T-cell (primary cell): Measurements from ENCODE around the gene KCNJ10. TPM values are rescaled to one million over a fixed set of nuclear protein-coding genes. Genes with fewer than 3 reads are reported as not detected.

Source experiments
- ATAC-seq, 4 experiments: fragments of 200-7000 bp in 3 of 4; fragments of 150-1000 bp in 1 of 4; cut with Tn5 transposase; replicated peaks in 1 of 4; 1 replicate in 3 of 4; 2 replicates in 1 of 4; pipeline ENCODE4 v1.10.0; 2021; ENCODE audit warnings: moderate library complexity in 3 of 4, mild to moderate bottlenecking in 2 of 4, moderate number of reproducible peaks in 1 of 4
- CTCF ChIA-PET, 2 donors: fragments of 300-600 bp; sonication (Branson Sonifier 250); formaldehyde crosslinking; loops; one replicate each; lab custom pipeline; 2022; ENCODE audit warnings: antibody characterized with exemption in 2 of 2; lab: Charles Lee
- POLR2A ChIA-PET, 2 donors: fragments of 300-600 bp; sonication (Branson Sonifier 250); formaldehyde crosslinking; loops; one replicate each; lab custom pipeline; 2022; ENCODE audit warnings: antibody characterized with exemption in 2 of 2; lab: Charles Lee
- DNase-seq, 35 experiments: peaks; one replicate each; pipeline versions ENCODE4 v3.0.0 to v3.0.0-alpha.2; 2013 to 2023
- H3K27ac ChIP-seq: one replicate; pipeline ENCODE4 v1.5.1; 2013; ENCODE audit warnings: low read length
- H3K27me3 ChIP-seq, 2 experiments: replicated peaks in 1 of 2; 1 replicate in 1 of 2; 2 replicates in 1 of 2; pipeline versions ENCODE4 v1.6.1 to v1.7.0; 2013; ENCODE audit warnings: low read length in 1 of 2, mixed read lengths in 1 of 2; ENCODE audit not compliant: control insufficient read depth in 2 of 2, insufficient read depth in 2 of 2; ENCODE audit errors: extremely low read depth in 1 of 2
- H3K36me3 ChIP-seq, 2 donors: 1 replicate in 1 of 2; 2 replicates in 1 of 2; pipeline versions ENCODE4 v1.6.1 to v1.7.0; 2013; ENCODE audit warnings: low read length in 1 of 2; ENCODE audit not compliant: control insufficient read depth in 2 of 2, insufficient read depth in 1 of 2; ENCODE audit errors: extremely low read depth in 1 of 2
- H3K4me1 ChIP-seq, 2 experiments: 1 replicate in 1 of 2; 2 replicates in 1 of 2; pipeline versions ENCODE4 v1.6.1 to v1.7.0; 2013; ENCODE audit warnings: low read length in 2 of 2, mixed read lengths in 1 of 2; ENCODE audit not compliant: insufficient read depth in 2 of 2, control insufficient read depth in 1 of 2; ENCODE audit errors: extremely low read depth in 1 of 2
- H3K4me3 ChIP-seq, 2 donors: 1 replicate in 1 of 2; 2 replicates in 1 of 2; pipeline versions ENCODE4 v1.5.1 to v1.7.0; 2013; ENCODE audit warnings: mild to moderate bottlenecking in 2 of 2, low read length in 1 of 2, moderate library complexity in 1 of 2; ENCODE audit not compliant: control insufficient read depth in 1 of 2; ENCODE audit errors: extremely low read depth in 1 of 2
- H3K9me3 ChIP-seq: 2 replicates; pipeline ENCODE4 v1.7.0; 2013
- H3K27ac Mint-ChIP-seq, 2 donors: one replicate each; pipeline ENCODE4 v1.8.0; 2020 to 2021; ENCODE audit warnings: mild to moderate bottlenecking in 2 of 2, mixed read lengths in 2 of 2
- H3K27me3 Mint-ChIP-seq, 2 donors: one replicate each; pipeline ENCODE4 v1.8.0; 2021 to 2022; ENCODE audit warnings: mixed read lengths in 2 of 2
- H3K36me3 Mint-ChIP-seq: one replicate; pipeline ENCODE4 v1.8.0; 2021; ENCODE audit warnings: mixed read lengths
- H3K4me1 Mint-ChIP-seq, 3 donors: one replicate each; pipeline ENCODE4 v1.8.0; 2020 to 2022; ENCODE audit warnings: mixed read lengths in 3 of 3, mild to moderate bottlenecking in 1 of 3
- H3K4me3 Mint-ChIP-seq, 3 donors: one replicate each; pipeline ENCODE4 v1.8.0; 2020 to 2022; ENCODE audit warnings: mild to moderate bottlenecking in 3 of 3, mixed read lengths in 3 of 3, moderate library complexity in 3 of 3
- H3K9me3 Mint-ChIP-seq, 3 donors: one replicate each; pipeline ENCODE4 v1.8.0; 2020 to 2022; ENCODE audit warnings: mixed read lengths in 3 of 3
- WGBS: methylation state at CpG from one replicate; pipeline ENCODE4 v1.1.5; 2013; ENCODE audit warnings: missing lambda C conversion rate; ENCODE audit not compliant: insufficient coverage; 5-methylcytosine and 5-hydroxymethylcytosine counted together
- total RNA-seq, 35 experiments: library from RNA in 6 of 35; stranded (reverse) in 6 of 35; fragments of 120-200 nt in 1 of 35; gene quantifications; one replicate each; pipeline versions ENCODE4 v1.2.1 to v1.2.4 and lab custom pipeline; 2013 to 2026

Gene KCNJ10
- total RNA-seq, 5 donors from 2014 or later (not counting 1 experiment from before 2014, with no cell fraction given) = 0.22 TPM; not detected in 4

DNA sequence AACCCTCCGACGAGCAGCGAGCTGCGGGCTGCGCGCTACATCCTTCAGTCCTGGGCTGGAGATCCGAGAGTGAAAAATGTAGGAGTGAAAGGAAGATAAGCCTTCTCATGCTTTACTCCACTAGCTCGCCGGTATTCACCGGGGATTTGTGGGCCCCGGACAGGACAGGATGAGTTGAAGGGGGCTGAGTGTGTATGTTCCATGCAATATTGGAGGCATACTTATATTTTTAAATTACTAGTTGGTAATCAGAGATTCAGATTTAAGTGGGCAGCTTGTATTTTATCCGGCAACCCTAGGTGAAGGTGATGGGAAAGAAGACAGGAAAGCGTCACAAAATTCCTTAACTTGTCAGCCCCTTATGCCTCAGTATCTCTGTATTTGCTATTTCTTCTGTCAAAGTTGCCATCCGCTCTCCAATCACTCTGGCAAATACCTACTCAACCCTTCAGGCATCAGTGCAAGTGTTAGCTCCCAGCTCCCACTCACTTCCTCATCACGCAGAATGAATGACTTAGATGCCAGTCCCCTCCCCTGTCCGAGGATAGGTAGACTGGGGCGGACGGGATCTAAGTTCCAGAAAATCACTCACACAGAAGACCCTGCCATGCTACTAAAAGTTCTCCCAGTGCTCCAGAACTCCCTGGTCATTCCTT, 37.7 kb downstream of the KCNJ10 start:
- CTCF ChIA-PET = interaction anchor here (1.0 to 2.6 kb wide), 4 partner anchors 14 to 234 kb away, joined by 3 to 11 read pairs (median 3); no protein-coding TSS in a partner anchor
- DNase-seq (peak in 1 of 35 experiments; percentile 17), ATAC-seq (peak in 2 of 4 experiments; percentile 16 to 17)
- Histone ChIP-seq H3K36me3 (no peaks in the 10 kb centered on the region), H3K4me3 (peak overlapping the region; percentile 74 to 75), H3K27me3 (no peaks in the 10 kb centered on the region), H3K27ac (peak overlapping the region; percentile 30), H3K4me1 (peaks cover 9 to 20% of the 10 kb centered on the region in 2 experiments), H3K9me3 (no peaks in the 10 kb centered on the region)
- POLR2A ChIA-PET = no interaction called here
- H3K27me3 Mint-ChIP-seq = no peaks in the 10 kb centered on the region
- H3K36me3 Mint-ChIP-seq = peaks cover 1% of the 10 kb centered on the region
- H3K9me3 Mint-ChIP-seq = no peaks in the 10 kb centered on the region
- WGBS = 21% methylated on average over 3 of the region's 18 CpGs
- H3K4me1 Mint-ChIP-seq = peaks cover 39 to 40% (median 39%) of the 10 kb centered on the region in 3 donors
- H3K27ac Mint-ChIP-seq = peak overlapping the region; percentile 90 to 92
- H3K4me3 Mint-ChIP-seq = peak overlapping the region; percentile 94 to 96 (median 96)

DNA sequence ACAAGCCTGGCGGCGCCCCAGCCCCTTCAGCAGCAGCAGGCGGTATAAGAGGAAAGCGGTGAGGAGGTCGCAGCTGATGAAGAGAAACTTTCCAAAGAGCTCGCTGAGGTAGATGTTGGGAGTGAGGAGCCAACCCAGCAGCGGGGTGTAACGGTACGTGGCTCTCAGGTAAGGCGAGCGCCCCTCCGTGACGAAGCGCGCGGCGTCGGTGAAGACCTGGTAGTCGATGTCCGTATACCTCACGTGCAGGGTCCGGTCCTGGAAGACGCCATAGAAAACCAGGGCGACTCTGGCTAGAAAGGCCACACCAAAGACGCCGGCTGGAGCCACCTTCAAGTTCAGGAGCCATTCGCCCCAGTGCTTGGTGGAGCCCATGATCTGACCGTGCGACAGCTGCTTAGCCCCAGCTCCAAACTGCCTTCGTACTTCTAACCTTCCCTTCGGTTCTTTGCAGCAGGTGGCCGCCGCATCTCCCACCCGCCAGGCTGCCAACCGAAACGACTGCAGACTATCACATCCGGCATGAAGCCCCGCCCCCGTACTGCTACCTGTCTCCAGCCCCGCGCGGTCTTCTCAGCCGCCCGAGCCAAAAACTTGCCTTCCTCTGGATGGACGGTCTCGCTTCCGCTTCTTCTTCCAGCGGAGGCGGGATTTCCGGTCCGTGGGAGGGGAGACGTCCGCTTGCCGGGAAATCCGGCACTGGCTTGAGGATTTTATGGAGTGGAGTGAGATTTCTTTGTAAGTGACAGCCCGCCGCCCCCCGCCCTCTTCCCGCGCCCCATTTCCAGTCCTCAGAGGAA, 38.4 kb downstream of the KCNJ10 start, which contains the start of gene PIGM:
PIGM (minus strand) TSS at position 626 of the 800 bp plus-strand sequence; CDS start at position 375, 251 bp downstream.
- Mint-ChIP-seq H3K36me3 (peaks cover 5% of the 10 kb centered on the region), H3K4me1 (peaks cover 42 to 44% (median 43%) of the 10 kb centered on the region in 3 donors), H3K4me3 (peak within 1 kb of the TSS; percentile 94 to 96 (median 96)), H3K27me3 (no peaks in the 10 kb centered on the region), H3K27ac (peak within 1 kb of the TSS; percentile 90 to 92), H3K9me3 (no peaks in the 10 kb centered on the region)
- DNase-seq = peak; percentile 81 to 95 (median 91)
- peak within 1 kb of the TSS; percentile 30 for H3K27ac ChIP-seq
- peak; percentile 98 to 99 (median 98) for ATAC-seq
- no peaks in the 10 kb centered on the region for H3K9me3 ChIP-seq
- under 1% methylated on average over 46 of the region's 60 CpGs for WGBS
- H3K4me3 ChIP-seq = peak within 1 kb of the TSS; percentile 74 to 75
- no peaks in the 10 kb centered on the region for H3K27me3 ChIP-seq
- ChIA-PET CTCF (interaction anchor here (0.6 to 2.6 kb wide), 8 partner anchors 13 to 233 kb away, joined by 3 to 11 read pairs (median 3); no protein-coding TSS in a partner anchor), POLR2A (interaction anchor here in 1 of 2 donors (1.1 kb wide), 1 partner anchor 106 kb away, joined by 3 read pairs; the partner anchor contains the start of gene TAGLN2)
- H3K36me3 ChIP-seq = no peaks in the 10 kb centered on the region
- peaks cover 9 to 20% of the 10 kb centered on the region in 2 experiments for H3K4me1 ChIP-seq

DNA sequence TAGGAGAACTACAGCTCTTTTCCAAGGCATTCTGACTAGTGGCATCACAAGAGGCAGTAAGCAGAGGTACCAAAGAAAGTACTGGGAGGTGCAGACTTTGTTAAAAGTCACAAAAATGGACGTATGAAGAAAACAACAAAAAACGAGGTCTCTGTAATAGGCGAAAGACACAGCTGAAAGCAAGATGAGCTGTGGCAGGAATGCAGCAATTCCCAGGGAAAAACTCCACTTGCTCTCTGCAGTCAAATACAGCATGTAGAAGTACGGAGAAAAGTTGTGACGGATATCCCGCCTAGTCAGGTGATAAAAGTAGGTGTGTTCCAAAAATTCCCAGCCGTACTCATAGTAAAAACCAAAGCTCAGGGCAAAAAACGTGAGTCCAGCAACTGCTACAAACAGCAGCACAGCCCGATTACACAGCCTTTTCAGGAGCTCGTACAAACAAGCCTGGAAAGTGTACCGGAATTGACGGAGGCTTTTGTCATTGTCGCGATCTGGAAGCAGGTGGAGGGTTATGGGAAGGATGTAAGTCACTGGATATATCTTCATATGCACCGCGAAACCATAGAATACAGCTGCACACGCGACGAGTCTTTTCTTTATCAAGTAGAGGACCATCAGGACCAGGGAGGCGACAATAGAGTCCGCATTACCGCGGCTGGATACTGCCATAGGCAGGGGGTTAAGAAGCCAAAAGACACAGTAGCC, 39.1 kb downstream of the KCNJ10 start:
- Mint-ChIP-seq H3K4me1 (peaks cover 42 to 44% (median 43%) of the 10 kb centered on the region in 3 donors), H3K36me3 (peaks cover 5% of the 10 kb centered on the region), H3K9me3 (no peaks in the 10 kb centered on the region), H3K27me3 (no peaks in the 10 kb centered on the region), H3K4me3 (peak overlapping the region; percentile 94 to 96 (median 96)), H3K27ac (peak overlapping the region; percentile 90 to 92)
- CTCF ChIA-PET = interaction anchor here (0.6 to 2.6 kb wide), 8 partner anchors 14 to 233 kb away, joined by 3 to 11 read pairs (median 3); no protein-coding TSS in a partner anchor
- WGBS = 15% methylated on average over 17 of the region's 23 CpGs
- Histone ChIP-seq H3K27ac (peak overlapping the region; percentile 30), H3K4me3 (peak overlapping the region; percentile 74 to 75), H3K36me3 (no peaks in the 10 kb centered on the region), H3K27me3 (no peaks in the 10 kb centered on the region), H3K9me3 (no peaks in the 10 kb centered on the region), H3K4me1 (peaks cover 9 to 20% of the 10 kb centered on the region in 2 experiments)
- POLR2A ChIA-PET = interaction anchor here in 1 of 2 donors (1.1 kb wide), 1 partner anchor 106 kb away, joined by 3 read pairs; the partner anchor contains the start of gene TAGLN2
- ATAC-seq = peak in 1 of 4 experiments; percentile 2
- peak in 8 of 35 experiments; percentile 4 to 37 (median 5) for DNase-seq

DNA sequence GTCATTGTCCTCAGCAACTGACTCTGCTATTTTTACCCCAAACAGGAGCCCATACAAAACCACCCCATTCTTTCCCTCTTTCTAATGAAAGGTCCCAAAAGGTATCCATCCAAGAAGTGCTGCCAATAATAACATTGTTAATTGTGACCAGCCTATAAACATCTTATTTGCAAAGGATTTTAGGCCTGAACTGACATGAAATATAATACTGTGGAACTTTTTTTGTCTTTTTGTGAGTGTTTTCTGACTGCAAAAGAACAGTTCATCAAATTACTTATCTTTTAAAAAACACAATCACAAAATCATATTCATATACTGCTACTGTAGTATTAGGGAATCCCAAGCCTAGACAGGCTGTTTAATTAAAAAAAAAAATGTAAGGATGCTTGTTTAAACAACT, 41.5 kb downstream of the KCNJ10 start:
- ChIA-PET CTCF (no interaction called here), POLR2A (interaction anchor here in 1 of 2 donors (0.6 kb wide), 1 partner anchor 326 kb away, joined by 3 read pairs; no protein-coding TSS in a partner anchor)
- ATAC-seq (no peak), DNase-seq (no peak)
- no peaks in the 10 kb centered on the region for H3K27me3 ChIP-seq
- Mint-ChIP-seq H3K27me3 (no peaks in the 10 kb centered on the region), H3K9me3 (no peaks in the 10 kb centered on the region), H3K4me3 (no peak overlapping the region), H3K36me3 (peaks cover 5% of the 10 kb centered on the region), H3K4me1 (peaks cover 42 to 44% (median 43%) of the 10 kb centered on the region in 3 donors), H3K27ac (no peak overlapping the region)
- no peak overlapping the region for H3K27ac ChIP-seq
- no peak overlapping the region for H3K4me3 ChIP-seq
- no peaks in the 10 kb centered on the region for H3K36me3 ChIP-seq
- H3K4me1 ChIP-seq = peaks cover 9 to 20% of the 10 kb centered on the region in 2 experiments
- no peaks in the 10 kb centered on the region for H3K9me3 ChIP-seq

DNA sequence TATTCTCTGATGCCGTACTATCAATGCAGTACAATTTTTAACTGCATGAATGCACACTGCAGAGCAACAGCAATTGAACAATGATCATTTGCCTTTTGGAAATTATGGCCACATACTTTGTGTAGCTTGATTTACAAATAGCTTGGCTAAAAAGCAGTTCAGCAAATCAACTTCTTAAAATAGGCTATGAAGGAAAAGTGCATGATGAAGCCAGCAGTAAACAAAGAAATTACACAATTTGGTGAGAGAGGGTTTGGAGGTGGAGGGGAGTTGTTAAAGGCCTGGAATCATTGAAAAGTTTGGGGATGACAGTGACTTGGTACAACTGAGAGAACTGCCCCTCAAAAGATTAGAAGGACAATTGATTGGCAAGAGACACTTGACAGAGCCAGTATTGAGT, 44.6 kb downstream of the KCNJ10 start:
- Histone ChIP-seq H3K4me1 (peaks cover 0 to under 1% of the 10 kb centered on the region in 2 experiments), H3K9me3 (no peaks in the 10 kb centered on the region), H3K27me3 (no peaks in the 10 kb centered on the region), H3K36me3 (no peaks in the 10 kb centered on the region), H3K27ac (no peak overlapping the region), H3K4me3 (no peak overlapping the region)
- ATAC-seq = no peak
- H3K9me3 Mint-ChIP-seq = no peaks in the 10 kb centered on the region
- DNase-seq = no peak
- no peak overlapping the region for H3K27ac Mint-ChIP-seq
- POLR2A ChIA-PET = no interaction called here
- WGBS = no CpG with 5 or more reads among the region's 1 CpG
- CTCF ChIA-PET = no interaction called here
- peaks cover 5% of the 10 kb centered on the region for H3K36me3 Mint-ChIP-seq
- H3K4me3 Mint-ChIP-seq = no peak overlapping the region
- H3K4me1 Mint-ChIP-seq = peaks cover 17 to 22% (median 20%) of the 10 kb centered on the region in 3 donors
- H3K27me3 Mint-ChIP-seq = no peaks in the 10 kb centered on the region
